K562 (cell line): ENCODE results near the gene RGR.

Experiments
- ADNP ChIP-seq: fragments of 200-800 bp; sonication (Bioruptor generic); IDR thresholded peaks from 2 replicates; pipeline ENCODE4 v1.6.1; 2016; ENCODE audit warnings: missing genetic modification characterization, missing compliant biosample characterization
- CTBP1 ChIP-seq: fragments of 450-650 bp; IDR thresholded peaks from 2 replicates; pipeline ENCODE4 v1.6.1; 2016; ENCODE audit warnings: borderline replicate concordance
- JUND ChIP-seq, 2 experiments: IDR thresholded peaks; 2 replicates in 1 of 2; 3 replicates in 1 of 2; pipeline ENCODE4 v1.6.1; 2011; ENCODE audit warnings: borderline replicate concordance in 2 of 2, low read depth in 2 of 2, low read length in 2 of 2, improper control_type of control experiment in 1 of 2, missing biosample characterization in 1 of 2, missing genetic modification characterization in 1 of 2, missing genetic modification reagents in 1 of 2
- MCM3 ChIP-seq: fragments of 450-650 bp; IDR thresholded peaks from 2 replicates; pipeline ENCODE4 v1.6.1; 2016
- NFRKB ChIP-seq: fragments of 450-650 bp; IDR thresholded peaks from 2 replicates; pipeline ENCODE4 v1.6.1; 2016; ENCODE audit warnings: low read depth
- NR3C1 ChIP-seq: sonication (generic); formaldehyde crosslinking; IDR thresholded peaks from 2 replicates; pipeline ENCODE4 v1.8.1; 2022; ENCODE audit warnings: missing genetic modification reagents
- RAD51 ChIP-seq: fragments of 450-650 bp; IDR thresholded peaks from 2 replicates; pipeline ENCODE4 v1.7.1; 2016; ENCODE audit warnings: low read depth, mild to moderate bottlenecking, borderline replicate concordance
- RUNX1 ChIP-seq: sonication (generic); IDR thresholded peaks from 2 replicates; pipeline ENCODE4 v1.6.1; 2016; ENCODE audit warnings: antibody characterized with exemption, low read depth
- TAF15 ChIP-seq: fragments of 200-400 bp; formaldehyde crosslinking; IDR thresholded peaks from 2 replicates; pipeline ENCODE4 v1.6.1; 2017; ENCODE audit warnings: mild to moderate bottlenecking, low read depth, low read length, moderate library complexity
- ZNF445 ChIP-seq: fragments of 250-450 bp; sonication (Bioruptor Pico); IDR thresholded peaks from 2 replicates; pipeline ENCODE4 v1.4.0; 2020; ENCODE audit warnings: low read depth, mild to moderate bottlenecking, moderate library complexity
- TF ChIP-seq, protein P1 (sequence below): fragments of 250-450 bp; sonication (Bioruptor Pico); IDR thresholded peaks from 2 replicates; pipeline ENCODE4 v1.8.0; 2021; ENCODE audit warnings: moderate library complexity, mild to moderate bottlenecking, inconsistent platforms
- TF ChIP-seq, protein P2 (sequence below): sonication (generic); formaldehyde crosslinking; IDR thresholded peaks from 2 replicates; pipeline ENCODE4 v1.5.0; 2020; ENCODE audit warnings: missing genetic modification reagents
- TF ChIP-seq, protein P3 (sequence below): fragments of 450-650 bp; IDR thresholded peaks from 2 replicates; pipeline ENCODE4 v1.6.1; 2016; ENCODE audit warnings: mild to moderate bottlenecking
- TF ChIP-seq, protein P4 (sequence below): fragments of 150-350 bp; conservative IDR thresholded peaks from 2 replicates; pipeline ENCODE4 v1.6.1; 2014; ENCODE audit warnings: low read length

DNA sequence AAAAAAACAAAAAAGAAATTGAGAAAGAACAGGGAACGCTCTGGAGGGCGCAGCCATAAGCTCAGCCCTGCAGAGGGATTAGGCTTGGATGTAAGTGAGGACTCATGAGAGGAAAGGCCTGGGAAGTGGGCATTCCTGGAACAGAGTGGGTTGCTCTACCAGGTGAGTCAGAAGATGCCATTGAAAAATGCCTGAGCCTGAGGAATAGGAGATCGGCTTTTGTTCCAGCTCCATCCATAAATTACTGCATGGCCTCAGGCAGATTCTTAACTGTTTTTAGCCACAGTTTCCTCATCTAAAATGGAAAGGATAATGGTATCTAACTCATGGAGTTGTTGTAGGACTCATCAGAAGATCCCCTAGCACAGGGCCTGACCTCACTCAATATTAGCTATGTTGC is 1.1 kb upstream of the RGR start:
- no peak for TF ChIP-seq NFRKB
- TF ChIP-seq CTBP1, result no peak
- TF ChIP-seq RAD51, result no peak
- TF ChIP-seq TAF15, result no peak
- no peak for TF ChIP-seq JUND (IDR thresholded peaks at IDR 0.05; ENCODE audit: borderline replicate concordance, low read depth, low read length)
- TF ChIP-seq JUND (tag; IDR thresholded peaks at IDR 0.05; ENCODE audit: borderline replicate concordance, low read depth, low read length), result no peak
- TF ChIP-seq, protein P1, sequence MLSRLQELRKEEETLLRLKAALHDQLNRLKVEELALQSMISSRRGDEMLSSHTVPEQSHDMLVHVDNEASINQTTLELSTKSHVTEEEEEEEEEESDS (CRISPR knock-in tag), result no peak
- TF ChIP-seq RUNX1, result no peak
- TF ChIP-seq NR3C1 (CRISPR knock-in tag), result no peak
- no peak for TF ChIP-seq MCM3
- TF ChIP-seq, protein P2, sequence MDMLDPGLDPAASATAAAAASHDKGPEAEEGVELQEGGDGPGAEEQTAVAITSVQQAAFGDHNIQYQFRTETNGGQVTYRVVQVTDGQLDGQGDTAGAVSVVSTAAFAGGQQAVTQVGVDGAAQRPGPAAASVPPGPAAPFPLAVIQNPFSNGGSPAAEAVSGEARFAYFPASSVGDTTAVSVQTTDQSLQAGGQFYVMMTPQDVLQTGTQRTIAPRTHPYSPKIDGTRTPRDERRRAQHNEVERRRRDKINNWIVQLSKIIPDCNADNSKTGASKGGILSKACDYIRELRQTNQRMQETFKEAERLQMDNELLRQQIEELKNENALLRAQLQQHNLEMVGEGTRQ (CRISPR knock-in tag), result no peak
- no peak for TF ChIP-seq ZNF445 (CRISPR knock-in tag)
- TF ChIP-seq, protein P3, sequence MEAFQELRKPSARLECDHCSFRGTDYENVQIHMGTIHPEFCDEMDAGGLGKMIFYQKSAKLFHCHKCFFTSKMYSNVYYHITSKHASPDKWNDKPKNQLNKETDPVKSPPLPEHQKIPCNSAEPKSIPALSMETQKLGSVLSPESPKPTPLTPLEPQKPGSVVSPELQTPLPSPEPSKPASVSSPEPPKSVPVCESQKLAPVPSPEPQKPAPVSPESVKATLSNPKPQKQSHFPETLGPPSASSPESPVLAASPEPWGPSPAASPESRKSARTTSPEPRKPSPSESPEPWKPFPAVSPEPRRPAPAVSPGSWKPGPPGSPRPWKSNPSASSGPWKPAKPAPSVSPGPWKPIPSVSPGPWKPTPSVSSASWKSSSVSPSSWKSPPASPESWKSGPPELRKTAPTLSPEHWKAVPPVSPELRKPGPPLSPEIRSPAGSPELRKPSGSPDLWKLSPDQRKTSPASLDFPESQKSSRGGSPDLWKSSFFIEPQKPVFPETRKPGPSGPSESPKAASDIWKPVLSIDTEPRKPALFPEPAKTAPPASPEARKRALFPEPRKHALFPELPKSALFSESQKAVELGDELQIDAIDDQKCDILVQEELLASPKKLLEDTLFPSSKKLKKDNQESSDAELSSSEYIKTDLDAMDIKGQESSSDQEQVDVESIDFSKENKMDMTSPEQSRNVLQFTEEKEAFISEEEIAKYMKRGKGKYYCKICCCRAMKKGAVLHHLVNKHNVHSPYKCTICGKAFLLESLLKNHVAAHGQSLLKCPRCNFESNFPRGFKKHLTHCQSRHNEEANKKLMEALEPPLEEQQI, result no peak
- TF ChIP-seq, protein P4, sequence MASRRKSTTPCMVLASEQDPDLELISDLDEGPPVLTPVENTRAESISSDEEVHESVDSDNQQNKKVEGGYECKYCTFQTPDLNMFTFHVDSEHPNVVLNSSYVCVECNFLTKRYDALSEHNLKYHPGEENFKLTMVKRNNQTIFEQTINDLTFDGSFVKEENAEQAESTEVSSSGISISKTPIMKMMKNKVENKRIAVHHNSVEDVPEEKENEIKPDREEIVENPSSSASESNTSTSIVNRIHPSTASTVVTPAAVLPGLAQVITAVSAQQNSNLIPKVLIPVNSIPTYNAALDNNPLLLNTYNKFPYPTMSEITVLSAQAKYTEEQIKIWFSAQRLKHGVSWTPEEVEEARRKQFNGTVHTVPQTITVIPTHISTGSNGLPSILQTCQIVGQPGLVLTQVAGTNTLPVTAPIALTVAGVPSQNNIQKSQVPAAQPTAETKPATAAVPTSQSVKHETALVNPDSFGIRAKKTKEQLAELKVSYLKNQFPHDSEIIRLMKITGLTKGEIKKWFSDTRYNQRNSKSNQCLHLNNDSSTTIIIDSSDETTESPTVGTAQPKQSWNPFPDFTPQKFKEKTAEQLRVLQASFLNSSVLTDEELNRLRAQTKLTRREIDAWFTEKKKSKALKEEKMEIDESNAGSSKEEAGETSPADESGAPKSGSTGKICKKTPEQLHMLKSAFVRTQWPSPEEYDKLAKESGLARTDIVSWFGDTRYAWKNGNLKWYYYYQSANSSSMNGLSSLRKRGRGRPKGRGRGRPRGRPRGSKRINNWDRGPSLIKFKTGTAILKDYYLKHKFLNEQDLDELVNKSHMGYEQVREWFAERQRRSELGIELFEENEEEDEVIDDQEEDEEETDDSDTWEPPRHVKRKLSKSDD, result no peak
- TF ChIP-seq ADNP (tag), result no peak
